ENCODE measurements around the gene NFIA. TPM values are rescaled to one million over a fixed set of nuclear protein-coding genes. Genes with fewer than 3 reads are reported as not detected.

The NFIA gene
- total RNA-seq, 1 donor from 2014 or later: 163 TPM

DNA sequence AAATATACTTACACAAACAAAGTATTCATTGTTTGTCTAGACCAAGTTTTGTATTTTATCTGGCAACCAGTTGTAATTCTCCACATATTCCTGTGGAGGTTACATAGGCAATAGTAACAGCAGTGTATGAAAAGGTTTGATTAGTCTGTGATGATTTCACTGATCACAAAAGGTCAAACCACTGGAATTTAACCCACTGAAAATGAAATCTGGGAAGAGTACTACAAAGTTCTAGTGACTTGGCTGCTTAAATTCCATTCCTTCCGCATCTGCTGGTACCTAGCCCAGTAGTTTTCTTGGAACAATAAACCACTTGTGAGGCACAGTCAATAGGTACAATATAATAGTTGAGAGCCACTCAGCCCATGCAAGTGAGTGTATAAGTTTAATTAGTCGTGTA lies 205.4 kb downstream of the NFIA start:
- Mint-ChIP-seq H3K4me3 (no peak overlapping the region), H3K9me3 (no peaks in the 10 kb centered on the region), H3K36me3 (peaks cover 5% of the 10 kb centered on the region), H3K27ac (no peak overlapping the region), H3K4me1 (peaks cover 36% of the 10 kb centered on the region), H3K27me3 (ENCODE audit: low read depth) (no peaks in the 10 kb centered on the region)
- TF ChIP-seq, protein P1, sequence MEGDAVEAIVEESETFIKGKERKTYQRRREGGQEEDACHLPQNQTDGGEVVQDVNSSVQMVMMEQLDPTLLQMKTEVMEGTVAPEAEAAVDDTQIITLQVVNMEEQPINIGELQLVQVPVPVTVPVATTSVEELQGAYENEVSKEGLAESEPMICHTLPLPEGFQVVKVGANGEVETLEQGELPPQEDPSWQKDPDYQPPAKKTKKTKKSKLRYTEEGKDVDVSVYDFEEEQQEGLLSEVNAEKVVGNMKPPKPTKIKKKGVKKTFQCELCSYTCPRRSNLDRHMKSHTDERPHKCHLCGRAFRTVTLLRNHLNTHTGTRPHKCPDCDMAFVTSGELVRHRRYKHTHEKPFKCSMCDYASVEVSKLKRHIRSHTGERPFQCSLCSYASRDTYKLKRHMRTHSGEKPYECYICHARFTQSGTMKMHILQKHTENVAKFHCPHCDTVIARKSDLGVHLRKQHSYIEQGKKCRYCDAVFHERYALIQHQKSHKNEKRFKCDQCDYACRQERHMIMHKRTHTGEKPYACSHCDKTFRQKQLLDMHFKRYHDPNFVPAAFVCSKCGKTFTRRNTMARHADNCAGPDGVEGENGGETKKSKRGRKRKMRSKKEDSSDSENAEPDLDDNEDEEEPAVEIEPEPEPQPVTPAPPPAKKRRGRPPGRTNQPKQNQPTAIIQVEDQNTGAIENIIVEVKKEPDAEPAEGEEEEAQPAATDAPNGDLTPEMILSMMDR (IDR thresholded peaks at IDR 0.05; ENCODE audit: unreplicated experiment): no peak
- DNase-seq (ENCODE audit: low spot score in 2 of 2, unreplicated experiment in 2 of 2): no peak

DNA sequence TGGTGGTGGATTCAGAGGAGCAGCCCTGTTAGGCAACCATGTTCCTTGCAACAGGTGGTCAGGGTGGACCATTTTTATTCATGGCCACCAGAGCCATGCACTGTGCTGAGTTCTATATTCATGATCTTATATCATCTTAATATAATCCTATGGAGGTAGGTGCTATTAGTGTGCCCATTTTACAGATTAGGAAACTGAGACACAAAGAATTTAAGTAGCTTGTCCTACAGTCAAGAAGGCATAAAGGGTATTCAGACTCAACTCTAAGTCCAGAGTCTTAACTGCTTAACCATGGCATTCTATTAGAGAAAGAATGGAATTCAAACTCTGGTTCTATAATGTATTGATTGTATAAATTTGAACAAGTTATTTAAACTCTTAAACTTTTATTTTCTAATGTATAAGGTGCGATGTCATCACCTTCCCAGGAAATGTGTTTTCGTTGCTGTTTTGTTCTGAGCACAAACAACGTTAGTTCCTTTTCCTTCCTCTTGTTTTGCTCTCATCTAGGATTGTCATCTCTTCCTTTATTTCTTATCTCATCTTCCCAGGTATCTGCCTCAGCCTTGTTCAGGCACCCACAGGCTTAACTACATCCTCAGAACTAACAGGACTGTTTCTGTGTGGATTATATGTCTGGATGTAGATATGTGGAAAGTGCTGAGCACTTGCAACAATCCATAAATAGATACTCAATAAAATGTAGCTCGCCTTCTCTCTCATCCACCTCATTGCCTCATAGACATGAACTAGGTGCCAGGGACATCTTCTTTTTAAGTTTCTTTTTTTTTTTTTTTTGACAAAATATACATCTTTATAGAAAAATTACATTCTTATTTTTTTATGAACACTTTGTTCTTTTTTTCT lies 207.1 kb downstream of the NFIA start:
- H3K36me3 Mint-ChIP-seq: peaks cover 5% of the 10 kb centered on the region
- TF ChIP-seq, protein P1 (IDR thresholded peaks at IDR 0.05; ENCODE audit: unreplicated experiment): no peak
- H3K9me3 Mint-ChIP-seq: no peaks in the 10 kb centered on the region
- no peaks in the 10 kb centered on the region for H3K27me3 Mint-ChIP-seq (ENCODE audit: low read depth)
- H3K4me3 Mint-ChIP-seq: no peak overlapping the region
- peaks cover 27% of the 10 kb centered on the region for H3K4me1 Mint-ChIP-seq
- no peak for DNase-seq (ENCODE audit: low spot score in 2 of 2, unreplicated experiment in 2 of 2)
- H3K27ac Mint-ChIP-seq: no peak overlapping the region

DNA sequence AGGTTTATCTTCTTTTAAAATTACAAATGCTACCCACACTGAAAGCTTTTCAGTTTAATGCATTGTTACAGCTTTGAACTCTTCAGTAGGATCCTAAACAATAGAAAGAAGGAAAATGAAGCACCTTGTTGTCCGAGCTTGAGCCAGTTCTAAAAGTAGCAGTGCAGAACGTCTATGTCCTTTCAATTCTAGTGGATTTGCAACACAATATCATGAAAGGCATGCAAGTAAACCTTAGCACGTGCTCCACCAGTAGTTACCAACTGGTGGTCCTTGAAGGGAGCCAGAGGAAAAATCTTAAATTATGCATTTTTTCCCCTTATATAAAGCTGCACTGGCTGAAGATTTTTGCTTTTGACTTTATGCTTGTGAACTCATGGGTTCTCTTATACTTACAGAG lies 208.2 kb downstream of the NFIA start:
- Mint-ChIP-seq H3K36me3 (peaks cover 5% of the 10 kb centered on the region), H3K27me3 (ENCODE audit: low read depth) (no peaks in the 10 kb centered on the region), H3K27ac (no peak overlapping the region), H3K4me1 (peaks cover 17% of the 10 kb centered on the region), H3K4me3 (no peak overlapping the region), H3K9me3 (no peaks in the 10 kb centered on the region)
- DNase-seq (ENCODE audit: low spot score in 2 of 2, unreplicated experiment in 2 of 2): no peak
- TF ChIP-seq, protein P1 (IDR thresholded peaks at IDR 0.05; ENCODE audit: unreplicated experiment): no peak

DNA sequence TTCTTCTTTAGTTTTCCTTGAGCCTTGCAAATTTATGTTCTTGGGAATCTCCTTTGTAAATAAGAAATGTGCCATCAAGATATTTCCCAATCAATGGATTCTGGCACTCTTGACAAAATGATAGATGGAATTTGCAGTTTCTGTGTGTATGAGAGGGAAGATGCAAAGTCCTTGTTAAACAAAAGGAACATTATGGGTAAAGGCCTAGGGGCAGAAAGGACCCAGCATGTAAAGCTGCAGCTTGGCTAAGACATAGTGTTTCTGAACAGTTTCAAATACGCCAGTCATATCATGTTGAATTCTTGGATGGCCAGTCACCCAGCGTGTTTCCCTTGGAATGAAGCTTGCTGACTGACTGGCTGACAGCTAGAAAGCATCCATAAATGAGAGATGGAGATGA lies 210.8 kb downstream of the NFIA start:
- no peaks in the 10 kb centered on the region for H3K27me3 Mint-ChIP-seq (ENCODE audit: low read depth)
- H3K9me3 Mint-ChIP-seq: peaks cover 8% of the 10 kb centered on the region

DNA sequence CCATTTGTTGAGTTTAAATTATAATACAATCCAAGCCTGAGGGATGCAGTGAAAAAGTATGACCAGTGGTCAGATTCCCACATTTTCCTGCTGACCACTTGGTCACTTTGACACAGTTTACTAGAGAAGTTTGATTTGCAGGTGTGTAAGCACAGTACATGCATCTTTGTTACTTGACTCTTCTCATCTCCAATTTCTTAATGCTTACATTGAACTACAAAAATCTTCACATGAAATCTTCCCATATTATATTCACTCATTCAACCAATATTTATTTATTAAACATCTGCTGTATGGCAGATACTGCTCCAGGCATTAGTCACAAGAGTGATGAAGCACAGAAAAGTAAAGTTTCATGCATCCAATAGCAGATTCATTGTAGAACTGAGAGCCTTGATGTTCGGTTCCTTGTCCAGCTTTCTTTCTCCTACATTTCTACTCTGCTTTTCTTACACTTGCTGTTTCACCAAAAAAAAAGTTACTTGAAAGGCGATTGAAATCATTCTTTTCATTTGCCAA lies 211.7 kb downstream of the NFIA start:
- Mint-ChIP-seq H3K4me1 (peaks cover 17% of the 10 kb centered on the region), H3K27ac (no peak overlapping the region), H3K9me3 (peaks cover 9% of the 10 kb centered on the region), H3K36me3 (peaks cover 16% of the 10 kb centered on the region), H3K4me3 (no peak overlapping the region), H3K27me3 (ENCODE audit: low read depth) (no peaks in the 10 kb centered on the region)
- TF ChIP-seq, protein P1 (IDR thresholded peaks at IDR 0.05; ENCODE audit: unreplicated experiment): no peak
- DNase-seq (ENCODE audit: low spot score in 2 of 2, unreplicated experiment in 2 of 2): no peak

More for the DNA sequence above, 210.8 kb downstream of the NFIA start:
- TF ChIP-seq, protein P1 (IDR thresholded peaks at IDR 0.05; ENCODE audit: unreplicated experiment): no peak
- no peak for DNase-seq (ENCODE audit: low spot score in 2 of 2, unreplicated experiment in 2 of 2)
- peak overlapping the region; percentile 10 for H3K27ac Mint-ChIP-seq
- H3K4me1 Mint-ChIP-seq: peaks cover 14% of the 10 kb centered on the region
- peaks cover 13% of the 10 kb centered on the region for H3K36me3 Mint-ChIP-seq
- H3K4me3 Mint-ChIP-seq: no peak overlapping the region
